SU-DHL-6 (cell line): ENCODE measurements around the gene NLGN1.

Experiments used
- H2AFZ ChIP-seq: fragments of 200-600 bp; sonication (generic); 2 replicates; pipeline ENCODE4 v1.6.1; 2014; ENCODE audit warnings: low read depth, mild to moderate bottlenecking, moderate library complexity, mixed read lengths, antibody characterized with exemption, low read length; ENCODE audit not compliant: severe bottlenecking
- H3F3A ChIP-seq: fragments of 200-600 bp; shearing (Covaris generic); 2 replicates; pipeline ENCODE4 v1.6.0; 2016; ENCODE audit warnings: antibody characterized with exemption, mild to moderate bottlenecking; ENCODE audit not compliant: insufficient read depth
- H3K27ac ChIP-seq: fragments of 200-600 bp; sonication (generic); 2 replicates; pipeline ENCODE4 v1.5.1; 2016; ENCODE audit warnings: low read depth, mild to moderate bottlenecking, low read length, moderate library complexity, mixed read lengths
- H3K27me3 ChIP-seq: fragments of 200-600 bp; sonication (generic), shearing (Covaris generic); 2 replicates; pipeline ENCODE4 v1.6.0; 2014; ENCODE audit warnings: mild to moderate bottlenecking, low read length
- H3K36me3 ChIP-seq: fragments of 200-600 bp; sonication (generic); 2 replicates; pipeline ENCODE4 v1.6.1; 2014; ENCODE audit warnings: mild to moderate bottlenecking, low read length, mixed read lengths
- H3K4me2 ChIP-seq: fragments of 300-600, 200-600 bp; shearing (Covaris generic), sonication (generic); 2 replicates; pipeline ENCODE4 v1.6.0; 2014; ENCODE audit warnings: low read length, low read depth, mild to moderate bottlenecking; ENCODE audit not compliant: poor library complexity, severe bottlenecking
- H3K4me3 ChIP-seq: fragments of 200-600 bp; sonication (generic); 2 replicates; pipeline ENCODE4 v1.5.1; 2014; ENCODE audit warnings: antibody characterized with exemption, low read length, mild to moderate bottlenecking, mixed read lengths; ENCODE audit not compliant: insufficient read depth, poor library complexity, severe bottlenecking
- H3K79me2 ChIP-seq: fragments of 200-600 bp; sonication (generic); 2 replicates; pipeline ENCODE4 v1.6.1; 2014; ENCODE audit warnings: mild to moderate bottlenecking, low read length, moderate library complexity; ENCODE audit not compliant: insufficient read depth
- H3K9ac ChIP-seq: fragments of 200-600 bp; sonication (generic); 2 replicates; pipeline ENCODE4 v1.7.0; 2014; ENCODE audit warnings: mild to moderate bottlenecking, low read length
- H3K9me2 ChIP-seq: fragments of 200-600 bp; sonication (generic); replicated peaks from 2 replicates; pipeline ENCODE4 v1.6.1; 2014; ENCODE audit warnings: low read length; ENCODE audit not compliant: insufficient read depth
- H3K9me3 ChIP-seq: fragments of 200-600 bp; sonication (generic); 2 replicates; pipeline ENCODE4 v1.6.1; 2014; ENCODE audit warnings: low read length, mixed read lengths; ENCODE audit not compliant: insufficient read depth
- H4K20me1 ChIP-seq: fragments of 200-600 bp; sonication (generic); 2 replicates; pipeline ENCODE4 v1.6.1; 2014; ENCODE audit warnings: low read depth, mild to moderate bottlenecking, antibody characterized with exemption, low read length, moderate library complexity, mixed read lengths
- EZH2phosphoT487 ChIP-seq: fragments of 200-600 bp; sonication (generic), shearing (Covaris generic); conservative IDR thresholded peaks from 2 replicates; pipeline ENCODE4 v1.6.1; 2018; ENCODE audit warnings: mild to moderate bottlenecking, antibody characterized with exemption, low read length, moderate library complexity, mixed read lengths
- TF ChIP-seq, protein P1 (sequence below): fragments of 200-600 bp; sonication (generic); IDR thresholded peaks from one replicate; pipeline ENCODE4 v1.5.1; 2017; ENCODE audit warnings: antibody characterized with exemption, mild to moderate bottlenecking, low read length, moderate library complexity; ENCODE audit not compliant: insufficient read depth, poor library complexity, severe bottlenecking

The NLGN1 gene

DNA sequence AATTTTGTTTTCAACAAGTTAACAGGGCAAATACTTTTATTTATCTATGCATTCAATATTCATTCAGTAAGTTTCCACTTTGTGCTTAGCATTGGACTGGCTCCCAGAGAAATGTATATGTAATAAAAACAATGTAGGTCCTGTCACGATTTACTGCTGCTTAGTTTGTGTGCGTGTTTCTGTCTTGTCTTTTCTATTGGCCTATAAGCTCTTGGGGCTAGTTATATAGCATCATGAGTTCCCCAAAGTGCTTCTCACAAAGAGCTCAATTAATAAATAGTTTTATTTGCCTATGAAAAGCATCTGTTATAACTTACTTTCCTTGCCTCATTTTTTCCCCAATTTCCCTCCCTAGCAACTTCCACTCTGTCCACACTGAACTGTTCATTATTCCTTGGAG, 794.9 kb downstream of the NLGN1 start:
- TF ChIP-seq EZH2phosphoT487, result no peak
- TF ChIP-seq, protein P1, sequence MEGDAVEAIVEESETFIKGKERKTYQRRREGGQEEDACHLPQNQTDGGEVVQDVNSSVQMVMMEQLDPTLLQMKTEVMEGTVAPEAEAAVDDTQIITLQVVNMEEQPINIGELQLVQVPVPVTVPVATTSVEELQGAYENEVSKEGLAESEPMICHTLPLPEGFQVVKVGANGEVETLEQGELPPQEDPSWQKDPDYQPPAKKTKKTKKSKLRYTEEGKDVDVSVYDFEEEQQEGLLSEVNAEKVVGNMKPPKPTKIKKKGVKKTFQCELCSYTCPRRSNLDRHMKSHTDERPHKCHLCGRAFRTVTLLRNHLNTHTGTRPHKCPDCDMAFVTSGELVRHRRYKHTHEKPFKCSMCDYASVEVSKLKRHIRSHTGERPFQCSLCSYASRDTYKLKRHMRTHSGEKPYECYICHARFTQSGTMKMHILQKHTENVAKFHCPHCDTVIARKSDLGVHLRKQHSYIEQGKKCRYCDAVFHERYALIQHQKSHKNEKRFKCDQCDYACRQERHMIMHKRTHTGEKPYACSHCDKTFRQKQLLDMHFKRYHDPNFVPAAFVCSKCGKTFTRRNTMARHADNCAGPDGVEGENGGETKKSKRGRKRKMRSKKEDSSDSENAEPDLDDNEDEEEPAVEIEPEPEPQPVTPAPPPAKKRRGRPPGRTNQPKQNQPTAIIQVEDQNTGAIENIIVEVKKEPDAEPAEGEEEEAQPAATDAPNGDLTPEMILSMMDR, result no peak
- no peak overlapping the region for H3K4me3 ChIP-seq
- H3K27ac ChIP-seq, result no peak overlapping the region
- H3K9me3 ChIP-seq, result no peaks in the 10 kb centered on the region
- no peak overlapping the region for H2AFZ ChIP-seq
- no peak overlapping the region for H3K9ac ChIP-seq
- H4K20me1 ChIP-seq, result no peaks in the 10 kb centered on the region
- H3F3A ChIP-seq, result no peaks in the 10 kb centered on the region
- no peak overlapping the region for H3K4me2 ChIP-seq
- no peaks in the 10 kb centered on the region for H3K27me3 ChIP-seq
- H3K79me2 ChIP-seq, result no peaks in the 10 kb centered on the region
- H3K36me3 ChIP-seq, result no peaks in the 10 kb centered on the region
- H3K9me2 ChIP-seq, result no peaks in the 10 kb centered on the region

DNA sequence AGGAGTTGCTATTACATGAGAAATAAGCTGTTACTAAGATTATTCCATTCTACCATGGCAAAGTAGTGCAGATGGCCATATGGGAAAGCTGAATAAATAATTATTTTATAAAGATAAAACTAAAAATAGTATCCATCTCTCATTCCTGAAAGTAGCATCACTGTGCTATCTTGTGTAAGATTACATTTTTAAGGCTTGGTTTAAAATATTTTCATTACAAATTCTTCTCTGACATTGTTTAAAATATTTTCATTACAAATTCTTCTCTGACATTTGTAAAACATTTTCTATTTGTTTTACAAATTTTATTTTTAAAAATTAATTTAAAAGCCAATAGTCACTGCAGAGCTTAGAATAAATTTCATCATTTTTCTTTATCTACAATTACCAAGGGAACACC, 796.1 kb downstream of the NLGN1 start:
- Histone ChIP-seq H3K9me2 (no peaks in the 10 kb centered on the region), H3K4me3 (no peak overlapping the region), H3K9me3 (no peaks in the 10 kb centered on the region), H3K27ac (no peak overlapping the region), H3K79me2 (no peaks in the 10 kb centered on the region), H4K20me1 (no peaks in the 10 kb centered on the region), H3K36me3 (no peaks in the 10 kb centered on the region), H3K9ac (no peak overlapping the region), H3K27me3 (no peaks in the 10 kb centered on the region), H2AFZ (no peak overlapping the region), H3F3A (no peaks in the 10 kb centered on the region), H3K4me2 (no peak overlapping the region)
- TF ChIP-seq, protein P1, result no peak
- TF ChIP-seq EZH2phosphoT487, result no peak

DNA sequence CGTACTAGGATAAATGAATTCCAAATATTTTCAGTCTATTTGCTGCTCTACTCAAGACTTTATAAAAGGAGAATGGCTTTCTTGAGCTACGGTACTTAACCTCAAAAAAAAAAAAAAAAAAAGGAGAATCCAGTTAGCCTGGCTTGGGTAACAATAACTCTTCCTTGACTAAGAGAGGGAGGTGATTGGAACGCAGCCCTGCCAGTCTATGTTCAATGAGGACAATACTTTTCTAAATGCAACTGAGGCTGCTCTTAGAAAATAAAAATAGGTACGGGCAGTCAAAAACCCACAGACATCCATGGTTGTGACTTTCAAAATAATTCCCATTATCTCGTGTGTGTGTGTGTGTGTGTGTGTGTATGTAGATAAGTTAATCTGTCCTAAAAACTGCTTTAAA, 799.9 kb downstream of the NLGN1 start:
- TF ChIP-seq, protein P1, result no peak
- TF ChIP-seq EZH2phosphoT487, result no peak
- Histone ChIP-seq H3K9ac (no peak overlapping the region), H3K27ac (no peak overlapping the region), H3K9me2 (no peaks in the 10 kb centered on the region), H3K79me2 (no peaks in the 10 kb centered on the region), H2AFZ (no peak overlapping the region), H3K27me3 (no peaks in the 10 kb centered on the region), H3K4me3 (no peak overlapping the region), H3K36me3 (no peaks in the 10 kb centered on the region), H4K20me1 (no peaks in the 10 kb centered on the region), H3K4me2 (no peak overlapping the region), H3F3A (no peaks in the 10 kb centered on the region), H3K9me3 (no peaks in the 10 kb centered on the region)

DNA sequence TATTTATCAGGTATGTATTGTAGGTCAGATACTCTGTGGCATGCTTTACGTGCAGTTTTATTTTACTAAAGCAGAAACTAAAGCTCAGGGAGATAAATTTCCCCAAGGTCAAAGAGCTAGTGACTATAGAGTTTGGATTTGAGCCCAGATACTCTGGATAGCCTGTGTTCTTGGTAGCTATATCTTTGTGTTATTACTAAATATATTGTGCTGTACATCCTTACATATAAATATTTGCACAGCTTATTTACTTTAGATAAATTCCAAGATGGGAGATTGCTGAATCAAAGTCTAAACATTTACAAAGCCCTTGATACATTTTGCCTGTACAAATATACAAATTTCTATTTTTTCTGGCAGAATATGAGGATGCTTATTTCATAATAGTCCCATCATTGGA, 800.7 kb downstream of the NLGN1 start:
- no peak overlapping the region for H3K4me3 ChIP-seq
- no peak overlapping the region for H2AFZ ChIP-seq
- H3F3A ChIP-seq, result no peaks in the 10 kb centered on the region
- no peaks in the 10 kb centered on the region for H4K20me1 ChIP-seq
- no peaks in the 10 kb centered on the region for H3K9me3 ChIP-seq
- no peak overlapping the region for H3K9ac ChIP-seq
- H3K27me3 ChIP-seq, result no peaks in the 10 kb centered on the region
- no peak for TF ChIP-seq EZH2phosphoT487
- TF ChIP-seq, protein P1, result no peak
- H3K36me3 ChIP-seq, result no peaks in the 10 kb centered on the region
- no peaks in the 10 kb centered on the region for H3K79me2 ChIP-seq
- no peak overlapping the region for H3K27ac ChIP-seq
- no peak overlapping the region for H3K4me2 ChIP-seq
- no peaks in the 10 kb centered on the region for H3K9me2 ChIP-seq
